Right atrium auricular region (tissue), 2 donors: ENCODE results near the gene CDC34. TPM values are rescaled to one million over a fixed set of nuclear protein-coding genes. Genes with fewer than 3 reads are reported as not detected.

Experiments used
- DNase-seq: peaks from one replicate; pipeline ENCODE4 v3.0.0-alpha.2; 2019; ENCODE audit warnings: low spot score
- H3K27ac ChIP-seq, 2 donors: fragments of 200-600 bp; sonication (generic); 1 replicate in 1 of 2; 2 replicates in 1 of 2; pipeline ENCODE4 v1.5.1; 2016 to 2019
- H3K27me3 ChIP-seq, 2 donors: fragments of 200-600 bp; sonication (generic); one replicate each; pipeline versions ENCODE4 v1.5.1 to v1.6.0; 2017 to 2019
- H3K36me3 ChIP-seq: fragments of 200-600 bp; sonication (generic); one replicate; pipeline ENCODE4 v1.5.1; 2016
- H3K4me1 ChIP-seq, 2 donors: fragments of 200-600 bp; sonication (generic); one replicate each; pipeline versions ENCODE4 v1.5.1 to v1.6.0; 2017 to 2019
- H3K4me3 ChIP-seq, 2 donors: fragments of 200-600 bp; sonication (generic); 1 replicate in 1 of 2; 2 replicates in 1 of 2; pipeline ENCODE4 v1.5.1; 2017 to 2019; ENCODE audit warnings: mild to moderate bottlenecking in 1 of 2, moderate library complexity in 1 of 2
- H3K9me3 ChIP-seq, 2 donors: fragments of 200-600 bp; sonication (generic); one replicate each; pipeline ENCODE4 v1.5.1; 2019
- CTCF ChIP-seq, 2 donors: fragments of 200-600 bp; sonication (generic); IDR thresholded peaks; one replicate each; pipeline ENCODE4 v1.5.1; 2019; ENCODE audit warnings: antibody characterized with exemption in 2 of 2
- total RNA-seq, 2 donors: library from RNA; depleted of rRNA; stranded (reverse); fragments of >200 nt; gene quantifications; one replicate each; pipeline ENCODE4 v1.1.0, GENCODE V29; 2016

Gene CDC34
- total RNA-seq, 2 donors from 2014 or later: 55.8 to 75.0 TPM

GRCh38 chr19:485583-486236 is 45.9 kb upstream of the CDC34 start:
- peak; percentile 70 for DNase-seq
- TF ChIP-seq CTCF (IDR thresholded peaks at IDR 0.05): no peak
- no peaks in the 10 kb centered on the region for H3K36me3 ChIP-seq

GRCh38 chr19:488505-489417 is 42.8 kb upstream of the CDC34 start:
- Histone ChIP-seq H3K4me1 (peaks cover 0 to 8% of the 10 kb centered on the region in 2 donors), H3K9me3 (no peaks in the 10 kb centered on the region), H3K27ac (peak overlapping the region; percentile 86 to 94), H3K27me3 (no peaks in the 10 kb centered on the region), H3K36me3 (no peaks in the 10 kb centered on the region), H3K4me3 (peak overlapping the region; percentile 70 to 94)
- DNase-seq: peak; percentile 92
- no peak for TF ChIP-seq CTCF (IDR thresholded peaks at IDR 0.05)

More at GRCh38 chr19:485583-486236, 45.9 kb upstream of the CDC34 start:
- Histone ChIP-seq H3K27me3 (no peaks in the 10 kb centered on the region), H3K27ac (no peak overlapping the region), H3K4me3 (no peak overlapping the region), H3K9me3 (no peaks in the 10 kb centered on the region), H3K4me1 (peaks cover 0 to 8% of the 10 kb centered on the region in 2 donors)

GRCh38 chr19:489418-490196 is 42.0 kb upstream of the CDC34 start:
- no peak for DNase-seq
- Histone ChIP-seq H3K4me1 (peaks cover 0 to 8% of the 10 kb centered on the region in 2 donors), H3K27ac (peak overlapping the region; percentile 86 to 94), H3K36me3 (no peaks in the 10 kb centered on the region), H3K9me3 (no peaks in the 10 kb centered on the region), H3K27me3 (no peaks in the 10 kb centered on the region), H3K4me3 (peak overlapping the region; percentile 70 to 94)
- no peak for TF ChIP-seq CTCF (IDR thresholded peaks at IDR 0.05)

- DNase-seq: no peak
- no peak for TF ChIP-seq CTCF (IDR thresholded peaks at IDR 0.05)
- H3K27me3 ChIP-seq: peaks cover 0 to 4% of the 10 kb centered on the region in 2 donors
- no peak overlapping the region for H3K27ac ChIP-seq
- H3K36me3 ChIP-seq: no peaks in the 10 kb centered on the region
- H3K9me3 ChIP-seq: no peaks in the 10 kb centered on the region
- peaks cover 0 to 13% of the 10 kb centered on the region in 2 donors for H3K4me1 ChIP-seq
- no peak overlapping the region for H3K4me3 ChIP-seq
Measured at GRCh38 chr19:491146-491741, 40.3 kb upstream of the CDC34 start.

GRCh38 chr19:492091-492531 is 39.4 kb upstream of the CDC34 start:
- no peak for TF ChIP-seq CTCF (IDR thresholded peaks at IDR 0.05)
- H3K4me3 ChIP-seq: no peak overlapping the region

More at GRCh38 chr19:492091-492531, 39.4 kb upstream of the CDC34 start:
- H3K9me3 ChIP-seq: no peaks in the 10 kb centered on the region
- peaks cover 0 to 6% of the 10 kb centered on the region in 2 donors for H3K27me3 ChIP-seq
- H3K4me1 ChIP-seq: peaks cover 0 to 14% of the 10 kb centered on the region in 2 donors
- H3K27ac ChIP-seq: no peak overlapping the region
- no peak for DNase-seq
- no peaks in the 10 kb centered on the region for H3K36me3 ChIP-seq
